ENCODE data around the gene PTGDS.

- TF ChIP-seq POLR2A (IDR thresholded peaks at IDR 0.05; ENCODE audit: low read length) (no peak), GATA1 (IDR thresholded peaks at IDR 0.05; ENCODE audit: low read depth, low read length) (no peak)
Measured at GRCh38 chr9:136969150-136969549, 8.2 kb upstream of the PTGDS start.

Measured in erythroblast (primary cell).